ENCODE data around the gene RABGAP1L.
"Not testable (repeated sequence)": the region's sequence is repeated elsewhere in the genome, so short reads cannot be mapped to it uniquely, and the experiment has no call there.

RABGAP1L gene

GRCh38 chr1:174198202-174198601 is 38.9 kb downstream of the RABGAP1L start:
- no peak for DNase-seq (ENCODE audit: low spot score)

DNA sequence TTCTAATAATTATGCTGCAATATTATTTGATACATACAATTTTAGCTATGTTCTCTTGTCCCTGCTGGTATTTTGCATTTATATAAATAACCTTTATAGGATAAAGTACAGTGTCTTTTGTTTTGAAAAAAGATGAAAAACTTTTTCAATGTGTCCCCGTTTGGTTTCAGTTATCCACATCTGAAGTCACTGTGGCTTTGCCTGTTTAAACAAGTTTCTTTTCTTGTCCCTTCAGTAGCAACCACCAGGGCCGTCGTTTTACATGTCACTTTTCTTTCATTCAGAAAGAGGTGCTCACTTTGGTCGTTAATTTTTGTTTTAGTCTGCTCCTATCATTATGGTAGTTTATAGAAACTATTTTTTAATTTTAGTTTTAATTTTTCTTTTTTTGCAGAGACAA is 41.4 kb downstream of the RABGAP1L start:
- DNase-seq (ENCODE audit: low spot score): no peak

GRCh38 chr1:174204697-174205308 is 45.5 kb downstream of the RABGAP1L start:
- no peak for DNase-seq (ENCODE audit: low spot score)

DNA sequence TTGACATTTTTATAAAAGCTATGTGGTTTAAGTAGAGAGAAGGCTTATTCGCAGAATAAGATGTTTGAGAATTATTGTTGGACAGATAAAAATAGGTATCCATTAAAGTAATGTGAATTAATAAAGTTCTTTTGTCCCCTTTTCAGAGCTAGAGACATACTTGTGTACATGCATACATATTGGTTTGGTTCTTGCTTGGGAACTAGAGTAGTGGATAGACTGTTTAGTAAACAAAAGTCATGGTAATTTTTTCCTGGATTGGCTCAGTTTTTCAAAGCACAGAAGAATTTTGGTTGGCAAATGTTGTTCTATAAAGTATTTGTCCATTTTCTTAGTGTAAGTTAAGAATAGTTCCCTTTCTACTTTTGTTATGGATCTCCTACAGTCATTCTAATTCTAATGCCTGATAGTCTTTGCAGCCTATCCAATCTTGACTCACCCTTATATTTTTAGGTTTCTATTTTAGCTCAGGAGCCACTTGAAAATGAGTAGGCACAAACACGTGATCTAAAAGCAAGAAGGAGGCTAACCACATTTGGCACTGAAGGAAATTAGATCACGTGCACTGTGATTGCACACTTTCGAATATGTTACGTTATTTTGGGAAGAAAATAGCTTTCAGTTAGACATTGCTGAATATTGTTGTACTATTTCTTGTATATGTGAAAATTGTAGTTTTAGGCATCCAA is 47.0 kb downstream of the RABGAP1L start:
- no peak for DNase-seq (ENCODE audit: low spot score)

- DNase-seq (ENCODE audit: low spot score): no peak
Observed at GRCh38 chr1:174209347-174210187, 50.2 kb downstream of the RABGAP1L start.

- no peak for DNase-seq (ENCODE audit: low spot score)
Observed at GRCh38 chr1:174211486-174211885, 52.2 kb downstream of the RABGAP1L start.

GRCh38 chr1:174215766-174216165 is 56.4 kb downstream of the RABGAP1L start:
- no peak for DNase-seq (ENCODE audit: low spot score)

DNA sequence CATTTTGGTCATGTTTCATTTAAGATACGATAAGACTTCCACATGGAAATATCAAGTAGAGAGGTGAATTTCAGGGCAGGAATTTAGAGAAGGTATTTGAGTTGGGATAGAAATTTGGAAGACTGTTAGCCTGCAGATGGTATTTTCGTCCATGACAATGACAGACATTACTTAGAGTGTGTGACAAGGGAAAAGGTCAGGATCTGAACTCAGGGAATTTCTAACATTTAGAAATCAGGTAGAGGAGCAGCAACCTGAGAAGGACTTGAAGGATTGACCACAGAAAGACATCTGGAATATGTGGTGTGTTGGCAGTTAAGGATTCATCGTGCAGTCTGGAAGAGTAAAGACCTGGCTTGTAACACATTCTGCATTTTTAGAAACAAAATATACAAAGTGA is 57.9 kb downstream of the RABGAP1L start:
- DNase-seq (ENCODE audit: low spot score): no peak

DNA sequence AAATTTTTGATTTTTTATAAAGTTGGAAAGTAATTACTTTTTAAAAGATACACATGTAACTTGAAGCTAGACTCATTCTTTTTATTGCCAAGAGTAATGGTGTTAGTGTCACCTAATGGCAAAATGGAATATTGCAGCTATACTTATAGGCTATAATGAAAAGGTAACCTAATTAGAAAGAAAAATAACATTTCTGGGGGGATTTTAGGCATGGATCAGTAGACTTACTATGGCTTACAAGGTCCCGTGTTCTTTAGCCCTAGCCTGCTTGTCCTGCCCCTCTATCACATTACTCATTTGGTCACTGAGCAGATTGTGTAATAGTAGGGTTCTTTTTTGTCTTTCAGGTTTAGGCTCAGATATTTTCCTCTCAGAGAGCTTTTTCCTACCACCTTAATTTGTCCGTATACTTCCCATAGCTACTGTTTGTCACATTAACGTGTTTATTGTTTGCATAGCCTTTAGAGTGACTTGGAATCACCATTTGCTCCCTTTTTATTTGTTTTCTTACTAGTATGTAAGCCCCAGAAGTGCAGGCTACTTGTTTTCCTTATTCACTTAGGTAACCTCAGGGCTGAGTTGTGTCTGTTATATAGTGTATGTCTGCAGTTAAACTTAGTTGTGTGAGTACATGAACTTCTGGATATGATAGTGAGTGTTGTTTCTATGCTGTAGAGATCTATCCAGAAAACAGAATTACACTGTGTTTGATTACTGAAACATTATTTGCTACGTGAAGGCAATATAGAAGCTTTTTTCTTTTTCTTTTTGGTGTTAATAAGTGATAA is 58.7 kb downstream of the RABGAP1L start:
- peak; percentile 48 for DNase-seq (ENCODE audit: low spot score)

DNA sequence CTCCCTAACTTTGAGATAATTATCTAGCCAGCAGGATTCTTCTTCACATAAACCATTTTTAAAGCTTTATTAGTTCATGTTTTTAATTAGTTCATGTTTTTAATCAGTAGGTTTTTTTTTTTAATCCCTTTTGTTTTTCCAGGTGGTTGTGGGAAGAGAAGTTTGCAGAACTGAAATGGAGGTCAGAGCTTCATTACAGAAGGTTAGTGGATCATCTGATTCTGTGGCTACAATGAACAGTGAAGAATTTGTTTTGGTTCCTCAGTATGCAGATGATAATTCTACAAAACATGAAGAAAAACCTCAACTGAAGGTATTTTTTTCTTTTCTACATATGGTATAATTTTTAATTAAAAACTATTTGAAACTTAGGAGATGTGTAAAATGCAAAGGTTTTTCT is 59.7 kb downstream of the RABGAP1L start:
- no peak for DNase-seq (ENCODE audit: low spot score)

DNA sequence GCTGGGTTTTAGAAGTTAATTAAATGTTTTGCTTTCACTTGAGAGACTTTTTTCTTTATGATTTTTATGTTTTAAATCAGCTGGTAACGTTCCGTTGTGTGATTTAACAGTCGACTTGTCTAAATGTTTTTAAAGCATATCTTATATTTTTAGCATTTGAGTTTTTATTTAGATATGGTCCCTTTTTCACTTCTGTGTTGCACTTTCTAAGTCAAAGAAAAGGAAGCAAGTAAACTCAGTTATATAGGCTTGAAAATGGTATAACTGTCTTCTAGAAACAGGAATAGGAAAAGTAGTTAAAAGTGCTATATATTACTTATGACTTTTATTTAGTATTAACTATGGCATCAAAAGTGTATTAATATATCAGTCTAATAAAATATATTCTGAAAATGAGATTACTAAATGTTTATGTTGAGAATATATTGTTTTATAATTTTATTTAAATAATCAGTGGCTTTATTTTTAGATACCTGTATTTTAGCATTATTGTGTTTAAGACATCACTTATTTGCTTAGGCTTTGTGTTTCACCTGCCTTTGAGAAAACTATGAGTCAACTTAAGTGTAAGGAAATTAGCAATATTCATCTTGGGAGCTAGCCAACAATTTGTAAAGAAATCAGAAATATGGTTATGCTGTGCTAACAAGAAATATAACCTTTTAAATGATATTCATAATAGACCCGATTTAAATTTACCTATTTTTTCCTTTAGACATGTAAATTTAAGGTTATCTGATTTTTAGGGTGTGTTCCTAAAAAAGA is 60.5 kb downstream of the RABGAP1L start:
- no peak for DNase-seq (ENCODE audit: low spot score)

DNA sequence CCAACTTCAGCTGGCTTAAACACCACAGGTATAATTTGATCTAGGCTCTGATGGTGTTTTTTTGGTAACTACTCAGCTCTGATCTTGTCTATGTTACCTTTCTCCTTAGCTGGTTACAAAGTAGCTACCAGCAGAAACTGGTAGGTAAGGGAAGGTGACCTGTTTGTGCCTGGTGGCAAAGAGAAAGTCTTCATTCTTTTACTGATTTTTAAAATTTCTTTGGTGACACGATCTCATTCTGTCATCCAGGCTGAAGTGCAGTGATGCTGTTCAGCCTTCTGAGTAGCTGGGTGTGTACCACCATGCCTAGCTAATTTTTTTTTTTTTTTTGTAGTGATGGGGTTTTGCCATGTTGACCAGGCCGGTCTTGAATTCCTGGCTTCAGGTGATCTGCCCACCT is 62.4 kb downstream of the RABGAP1L start:
- DNase-seq (ENCODE audit: low spot score): no peak

DNA sequence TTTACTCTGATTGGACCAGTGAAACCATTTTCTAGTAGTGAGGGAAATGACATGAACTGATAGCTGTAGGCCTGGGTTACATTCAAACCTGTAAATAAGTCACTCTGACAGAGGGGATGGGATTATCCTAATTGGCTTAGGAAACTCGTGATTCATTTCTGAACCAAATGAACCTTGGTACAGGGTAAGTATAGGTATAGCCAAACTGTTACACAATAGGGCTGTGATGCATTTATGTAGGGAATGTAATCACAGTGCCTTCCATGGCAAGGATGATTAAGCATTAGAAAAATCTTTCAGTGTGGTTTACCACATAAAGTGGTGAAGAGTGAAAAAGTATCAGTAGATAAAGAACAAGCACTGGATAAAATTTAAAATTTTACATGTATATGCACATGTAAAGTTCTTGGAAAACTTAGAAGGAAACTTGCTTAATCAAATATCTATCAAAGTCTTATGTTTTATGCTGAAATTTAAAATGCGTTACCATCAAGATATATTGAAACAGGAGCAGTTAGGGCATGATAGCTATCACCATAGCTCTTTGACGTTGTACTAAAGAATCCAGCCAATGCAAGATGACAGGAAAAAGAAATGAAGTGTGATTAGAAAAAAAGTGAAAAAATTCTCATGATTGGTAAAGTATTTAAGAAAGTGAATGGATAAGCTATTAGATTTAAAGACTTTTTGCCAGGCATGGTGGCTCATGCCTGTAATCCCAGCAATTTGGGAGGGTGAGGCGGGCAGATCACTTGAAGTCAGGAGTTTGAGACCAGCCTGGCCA is 63.0 kb downstream of the RABGAP1L start:
- no peak for DNase-seq (ENCODE audit: low spot score)

DNA sequence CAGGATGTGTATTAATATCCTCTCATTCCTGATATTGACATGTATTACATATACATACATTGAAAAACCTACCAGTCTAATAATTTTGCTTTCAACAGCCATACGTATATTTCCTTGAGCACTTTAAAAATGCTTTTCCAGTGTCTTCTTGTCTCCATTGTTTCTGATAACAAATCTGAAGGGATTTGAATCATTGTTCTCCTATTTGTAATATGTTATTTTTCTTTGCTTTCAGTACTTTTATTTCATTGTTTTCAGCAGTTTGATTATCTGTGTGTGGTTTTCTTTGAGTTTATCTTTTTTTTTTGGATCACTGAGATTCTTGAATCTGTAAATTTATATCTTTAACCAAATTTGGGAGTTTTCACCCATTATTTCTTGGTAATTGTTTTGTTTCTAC is 65.3 kb downstream of the RABGAP1L start:
- no peak for DNase-seq (ENCODE audit: low spot score)

GRCh38 chr1:174225499-174226204 is 66.3 kb downstream of the RABGAP1L start:
- DNase-seq (ENCODE audit: low spot score): no peak

GRCh38 chr1:174230399-174230798 is 71.1 kb downstream of the RABGAP1L start:
- no peak for DNase-seq (ENCODE audit: low spot score)

GRCh38 chr1:174232761-174233160 is 73.4 kb downstream of the RABGAP1L start:
- no peak for DNase-seq (ENCODE audit: low spot score)

- not testable (repeated sequence) for DNase-seq (ENCODE audit: low spot score)
Observed at GRCh38 chr1:174238845-174239501, 79.7 kb downstream of the RABGAP1L start.

GRCh38 chr1:174239541-174239940 is 80.2 kb downstream of the RABGAP1L start:
- no peak for DNase-seq (ENCODE audit: low spot score)

DNA sequence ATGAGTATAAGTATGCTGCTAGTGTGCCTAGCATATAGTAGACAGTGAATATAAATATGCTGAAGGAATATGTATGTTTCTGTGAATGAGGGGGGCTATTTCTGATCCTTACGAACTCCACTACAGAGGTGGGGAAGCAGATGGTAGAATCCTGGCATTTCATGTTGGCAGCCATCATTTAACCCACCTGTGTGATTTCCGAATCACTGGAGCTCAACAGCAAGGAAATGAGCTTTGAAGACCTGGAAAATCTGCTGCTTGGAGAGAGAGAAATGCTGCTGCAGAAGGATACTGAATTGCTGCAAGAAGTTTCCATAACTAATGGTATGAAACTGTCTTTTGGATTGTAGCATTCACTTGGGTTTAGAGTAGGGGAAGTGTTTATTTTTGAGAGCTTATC is 83.5 kb downstream of the RABGAP1L start:
- no peak for DNase-seq (ENCODE audit: low spot score)
